Loucy (cell line): Measurements from ENCODE around the gene PTPRN2.

Source experiments
- EZH2phosphoT487 ChIP-seq: fragments of 200-600 bp; IDR thresholded peaks from 2 replicates; pipeline ENCODE4 v1.6.1; 2018; ENCODE audit warnings: antibody characterized with exemption, mild to moderate bottlenecking, moderate library complexity, borderline replicate concordance
- TF ChIP-seq, protein P1 (sequence below): fragments of 200-600 bp; sonication (generic); conservative IDR thresholded peaks from 2 replicates; pipeline ENCODE4 v1.5.1; 2014; ENCODE audit warnings: mild to moderate bottlenecking, antibody characterized with exemption, low read length

DNA sequence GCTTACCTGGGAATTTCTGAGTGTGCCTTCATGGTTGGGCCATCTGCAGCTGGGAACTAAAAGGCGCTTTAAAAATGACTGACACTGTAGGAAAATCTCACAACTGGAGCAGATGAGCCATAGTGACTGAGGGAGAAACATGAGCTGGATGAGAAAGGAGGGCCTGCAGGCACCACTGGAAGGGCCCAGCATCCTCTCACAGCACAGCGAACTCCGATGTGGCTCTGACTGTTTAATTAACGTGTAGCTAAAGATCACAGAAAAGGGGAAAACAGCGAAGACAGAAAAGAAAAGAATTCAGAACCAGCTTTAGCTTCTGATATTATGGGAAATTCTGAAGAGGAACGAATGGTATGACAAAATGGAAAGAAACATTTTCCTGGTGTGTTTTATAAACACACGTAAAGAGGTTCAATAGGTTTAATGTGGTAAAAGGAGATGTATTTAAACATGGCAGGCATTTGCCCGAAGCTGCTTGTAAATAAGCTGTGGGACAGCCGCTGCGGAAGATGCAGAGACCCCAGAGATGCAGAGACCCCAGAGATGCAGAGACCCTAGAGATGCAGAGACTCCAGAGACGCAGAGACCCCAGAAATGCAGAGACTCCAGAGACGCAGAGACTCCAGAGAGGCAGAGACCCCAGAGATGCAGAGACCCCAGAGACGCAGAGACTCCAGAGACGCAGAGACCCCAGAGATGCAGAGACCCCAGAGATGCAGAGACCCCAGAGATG is 534.3 kb downstream of the PTPRN2 start:
- TF ChIP-seq, protein P1, sequence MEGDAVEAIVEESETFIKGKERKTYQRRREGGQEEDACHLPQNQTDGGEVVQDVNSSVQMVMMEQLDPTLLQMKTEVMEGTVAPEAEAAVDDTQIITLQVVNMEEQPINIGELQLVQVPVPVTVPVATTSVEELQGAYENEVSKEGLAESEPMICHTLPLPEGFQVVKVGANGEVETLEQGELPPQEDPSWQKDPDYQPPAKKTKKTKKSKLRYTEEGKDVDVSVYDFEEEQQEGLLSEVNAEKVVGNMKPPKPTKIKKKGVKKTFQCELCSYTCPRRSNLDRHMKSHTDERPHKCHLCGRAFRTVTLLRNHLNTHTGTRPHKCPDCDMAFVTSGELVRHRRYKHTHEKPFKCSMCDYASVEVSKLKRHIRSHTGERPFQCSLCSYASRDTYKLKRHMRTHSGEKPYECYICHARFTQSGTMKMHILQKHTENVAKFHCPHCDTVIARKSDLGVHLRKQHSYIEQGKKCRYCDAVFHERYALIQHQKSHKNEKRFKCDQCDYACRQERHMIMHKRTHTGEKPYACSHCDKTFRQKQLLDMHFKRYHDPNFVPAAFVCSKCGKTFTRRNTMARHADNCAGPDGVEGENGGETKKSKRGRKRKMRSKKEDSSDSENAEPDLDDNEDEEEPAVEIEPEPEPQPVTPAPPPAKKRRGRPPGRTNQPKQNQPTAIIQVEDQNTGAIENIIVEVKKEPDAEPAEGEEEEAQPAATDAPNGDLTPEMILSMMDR, result no peak
- no peak for TF ChIP-seq EZH2phosphoT487
